NK-92 (cell line): ENCODE measurements around the gene LRRN2.
"Not testable (repeated sequence)": the region's sequence is repeated elsewhere in the genome, so short reads cannot be mapped to it uniquely, and the experiment has no call there.

Experiments used
- DNase-seq: peaks from one replicate; lab custom pipeline; 2025; ENCODE audit not compliant: unreplicated experiment; lab: John Stamatoyannopoulos, UW

Gene LRRN2

DNA sequence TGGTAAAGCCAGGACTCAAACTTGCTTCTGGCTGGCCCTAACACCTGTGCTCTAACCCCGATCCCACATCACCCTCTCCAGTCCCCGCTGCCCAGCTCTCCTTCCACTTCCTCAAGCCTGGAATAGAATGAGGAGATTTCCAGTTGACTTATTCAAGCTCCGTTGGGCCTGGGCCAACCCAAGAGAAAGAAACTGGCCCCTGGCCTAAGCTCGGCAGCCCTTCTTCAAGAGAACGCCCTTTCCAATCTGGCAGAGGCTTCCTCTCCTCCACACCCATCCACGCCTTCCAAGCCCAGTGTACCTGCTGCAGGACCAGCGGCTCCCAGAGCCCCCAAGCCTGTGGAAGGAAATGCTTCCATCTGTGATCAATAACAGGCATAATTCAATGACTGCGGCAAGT, 51.9 kb downstream of the LRRN2 start:
- no peak for DNase-seq

- DNase-seq = no peak
Measured at GRCh38 chr1:204630132-204630905, 55.2 kb downstream of the LRRN2 start.

- not testable (repeated sequence) for DNase-seq
Measured at GRCh38 chr1:204629459-204629858, 56.1 kb downstream of the LRRN2 start.

- DNase-seq = no peak
Measured at GRCh38 chr1:204628868-204629267, 56.7 kb downstream of the LRRN2 start.

- no peak for DNase-seq
Measured at GRCh38 chr1:204627436-204627835, 58.1 kb downstream of the LRRN2 start.

- DNase-seq = no peak
Measured at GRCh38 chr1:204626381-204626780, 59.2 kb downstream of the LRRN2 start.

- DNase-seq = no peak
Measured at GRCh38 chr1:204624631-204625216, 60.8 kb downstream of the LRRN2 start.

GRCh38 chr1:204623894-204624361, 61.6 kb downstream of the LRRN2 start:
- DNase-seq = no peak

GRCh38 chr1:204623365-204623893, 62.1 kb downstream of the LRRN2 start:
- no peak for DNase-seq

DNA sequence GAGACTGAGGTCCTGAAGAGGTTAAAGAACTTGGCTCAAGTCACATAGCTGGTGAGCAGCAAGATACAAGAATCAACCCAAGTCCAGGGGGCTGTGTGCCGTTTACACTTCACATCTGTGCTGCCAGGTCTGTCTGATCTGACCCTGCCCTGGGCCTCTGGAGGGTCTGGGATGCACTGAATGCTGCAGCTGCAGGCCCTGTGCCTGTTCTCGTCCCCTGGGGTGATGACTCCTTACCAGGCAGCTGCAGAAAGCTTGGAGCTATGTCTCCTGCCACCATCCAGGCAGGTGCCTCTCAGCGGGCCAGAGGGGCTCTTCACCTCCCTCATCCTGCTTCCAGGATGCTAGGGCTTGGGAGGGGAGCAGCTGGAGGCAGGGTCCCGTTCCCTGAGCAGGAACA, 63.5 kb downstream of the LRRN2 start:
- no peak for DNase-seq

DNA sequence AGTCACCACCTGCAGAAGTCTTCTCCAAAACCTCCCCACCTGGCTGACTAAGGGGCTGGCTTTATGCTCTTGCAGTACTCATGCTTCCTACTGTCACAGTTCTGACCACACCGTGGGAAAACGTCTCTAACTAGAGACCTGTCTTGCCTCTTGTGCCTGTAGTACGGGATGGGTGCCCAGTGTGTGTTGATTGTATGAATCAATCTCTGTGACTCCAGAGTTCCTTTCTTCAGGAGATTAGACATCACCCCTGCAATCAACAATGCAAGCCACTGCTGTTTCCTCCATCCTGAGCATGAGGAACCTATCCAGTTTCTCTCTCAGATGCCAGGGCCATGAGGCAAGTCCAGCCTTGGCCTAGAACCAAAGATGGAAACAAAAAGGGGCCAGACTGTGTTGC, 64.1 kb downstream of the LRRN2 start:
- DNase-seq = no peak

DNA sequence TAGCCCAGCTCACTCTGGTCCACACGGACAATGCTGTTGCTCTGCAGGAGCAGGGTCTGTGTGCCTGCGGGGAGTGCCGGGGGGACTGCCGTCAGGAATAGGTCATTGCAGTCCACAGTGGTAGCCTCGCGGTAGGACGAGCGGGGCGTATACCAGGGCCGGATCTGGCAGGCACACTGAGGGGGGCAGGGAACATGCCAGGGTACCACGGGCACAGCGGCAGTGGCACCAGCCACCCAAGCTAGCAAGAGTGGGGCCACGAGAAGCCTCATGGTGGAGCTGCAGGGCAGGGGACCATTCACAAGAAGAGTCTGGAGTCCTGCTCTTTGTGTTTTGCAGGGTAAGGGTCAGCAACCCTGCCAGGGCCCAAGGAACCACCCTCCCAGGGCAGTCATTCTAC, 65.8 kb downstream of the LRRN2 start:
- DNase-seq = no peak

DNA sequence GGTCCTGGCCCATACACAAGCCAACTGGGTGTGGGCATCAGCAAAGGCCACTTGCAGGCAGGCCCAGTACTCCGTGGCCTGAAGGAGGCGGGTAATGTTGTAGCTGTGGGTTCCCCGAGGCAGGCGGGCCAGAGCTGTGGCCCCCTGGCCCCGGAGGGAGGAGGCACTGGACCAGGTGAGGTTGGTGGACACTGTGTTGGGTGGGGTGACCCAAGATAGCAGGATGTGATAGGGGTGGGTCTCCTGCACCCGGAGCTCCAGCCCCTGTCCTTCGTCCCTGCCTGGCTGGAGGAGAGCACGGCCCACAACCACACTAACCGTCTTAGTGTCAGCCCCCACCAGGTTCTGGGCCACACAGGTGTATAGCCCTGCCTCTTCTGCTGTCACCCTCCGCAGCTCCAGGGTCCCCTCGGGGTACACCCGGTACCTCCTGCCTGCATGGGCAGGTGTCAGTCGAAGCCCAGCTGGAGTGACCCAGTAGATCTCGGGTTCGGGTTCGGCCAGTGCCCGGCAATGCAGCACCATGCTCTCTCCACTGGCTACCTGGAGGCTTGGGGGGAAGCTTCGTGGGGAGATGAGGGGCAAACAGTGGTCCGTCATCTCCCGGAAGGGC, 67.3 kb downstream of the LRRN2 start:
- DNase-seq = no peak

DNA sequence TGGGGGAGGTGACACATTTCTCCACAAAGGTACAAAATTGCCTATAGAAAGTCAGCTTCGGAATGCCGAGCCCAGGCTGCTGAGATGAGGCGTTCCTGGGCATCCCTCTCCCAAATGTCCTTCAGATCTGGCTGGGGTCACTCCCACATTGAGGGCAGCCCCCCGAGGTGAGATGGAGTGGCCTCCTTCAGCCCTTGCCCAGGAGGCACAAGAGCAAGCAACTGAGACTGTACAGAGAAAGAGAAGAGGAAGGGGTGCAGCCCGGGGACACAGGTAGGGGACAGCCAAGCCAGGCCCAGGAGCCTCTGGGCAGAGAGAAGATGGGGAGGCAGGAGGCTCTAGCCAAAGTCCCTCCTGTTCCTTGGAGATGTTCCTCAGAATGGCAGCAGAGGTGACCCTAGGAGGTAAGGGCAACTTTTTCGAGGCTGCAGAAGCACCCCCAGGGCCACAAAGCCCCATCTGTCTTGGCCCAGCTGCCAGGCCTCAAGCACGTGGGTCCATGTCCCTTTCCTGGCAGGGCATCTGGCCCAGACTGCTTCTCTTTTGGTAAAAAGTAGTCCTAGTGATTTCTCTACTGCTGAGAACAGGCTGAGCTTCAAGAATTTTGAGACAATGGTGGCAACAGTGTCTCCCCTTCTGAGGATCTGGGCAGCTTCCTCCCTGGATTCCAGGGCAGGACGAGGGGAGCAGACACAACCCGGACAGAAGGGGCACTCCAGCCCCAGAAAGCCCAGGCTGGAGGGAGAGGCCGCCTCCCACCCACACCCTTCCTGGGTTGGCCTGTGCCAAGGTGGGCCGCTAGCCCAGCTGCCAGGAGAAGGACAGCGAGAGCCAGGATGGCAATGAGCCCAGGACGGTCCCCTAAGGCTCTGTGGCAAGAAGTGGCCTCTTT, 68.0 kb downstream of the LRRN2 start:
- DNase-seq = no peak

DNA sequence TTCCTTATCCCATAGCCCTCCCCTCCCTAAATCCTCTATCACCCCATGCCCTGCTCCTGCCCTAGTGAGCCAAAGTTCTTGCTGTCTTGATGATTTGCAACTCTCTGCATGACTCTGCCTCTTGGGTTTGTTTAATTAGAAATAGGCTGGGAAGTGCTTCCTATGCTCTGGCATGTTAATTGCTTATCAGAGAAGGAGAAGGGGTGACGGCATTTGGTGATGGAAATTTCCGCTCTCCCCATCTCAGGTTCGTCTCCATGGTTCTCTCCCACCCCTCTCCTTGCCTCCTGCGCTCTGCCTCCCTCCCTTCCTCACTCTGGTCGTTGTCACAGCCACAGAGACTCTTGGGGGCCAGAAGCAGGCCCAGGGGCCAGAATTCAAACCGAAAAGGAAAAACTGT, 68.9 kb downstream of the LRRN2 start:
- no peak for DNase-seq

DNA sequence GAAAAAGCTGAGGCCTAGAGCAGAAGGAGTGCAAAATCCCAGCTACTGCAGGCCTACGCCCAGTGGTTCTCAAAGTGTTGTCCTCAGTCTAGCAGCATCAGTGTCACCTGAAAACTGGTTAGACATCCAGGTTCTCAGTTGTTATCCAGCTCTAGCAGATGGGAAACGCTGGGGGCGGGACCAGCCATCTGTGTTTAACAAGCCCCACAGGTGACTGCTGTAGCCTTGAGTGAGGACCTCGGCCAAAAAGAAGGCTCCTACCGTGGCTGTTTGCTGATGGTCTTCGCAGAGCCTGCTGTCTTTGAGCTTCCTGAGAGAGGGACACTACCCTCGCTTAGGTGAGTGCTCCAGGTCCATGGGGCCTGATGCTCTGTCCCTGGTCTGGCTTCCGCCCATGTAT, 69.7 kb downstream of the LRRN2 start:
- DNase-seq = no peak

DNA sequence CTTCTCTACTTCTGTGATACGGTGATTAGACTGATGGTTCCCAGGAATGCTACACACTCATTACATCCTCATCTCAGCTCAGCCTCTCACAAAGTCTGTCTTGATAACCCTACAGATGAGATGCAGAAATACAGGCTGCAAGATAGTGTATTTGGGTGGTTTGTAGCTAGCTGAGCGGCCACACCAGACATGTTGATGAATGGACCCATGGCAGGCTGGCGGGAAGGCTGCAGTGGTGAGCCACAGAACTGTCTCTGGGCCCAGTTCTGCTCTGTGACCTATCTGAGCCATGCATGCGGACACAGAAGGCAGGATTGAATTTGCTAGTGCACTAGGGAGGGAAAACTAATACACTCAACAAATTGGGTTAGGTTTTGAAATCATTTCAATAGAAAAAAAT, 71.9 kb downstream of the LRRN2 start:
- DNase-seq = no peak

GRCh38 chr1:204612326-204612725, 73.2 kb downstream of the LRRN2 start:
- DNase-seq = no peak

GRCh38 chr1:204611036-204611435, 74.5 kb downstream of the LRRN2 start:
- no peak for DNase-seq

- DNase-seq = no peak
Measured at GRCh38 chr1:204607910-204608309, 77.6 kb downstream of the LRRN2 start.

DNA sequence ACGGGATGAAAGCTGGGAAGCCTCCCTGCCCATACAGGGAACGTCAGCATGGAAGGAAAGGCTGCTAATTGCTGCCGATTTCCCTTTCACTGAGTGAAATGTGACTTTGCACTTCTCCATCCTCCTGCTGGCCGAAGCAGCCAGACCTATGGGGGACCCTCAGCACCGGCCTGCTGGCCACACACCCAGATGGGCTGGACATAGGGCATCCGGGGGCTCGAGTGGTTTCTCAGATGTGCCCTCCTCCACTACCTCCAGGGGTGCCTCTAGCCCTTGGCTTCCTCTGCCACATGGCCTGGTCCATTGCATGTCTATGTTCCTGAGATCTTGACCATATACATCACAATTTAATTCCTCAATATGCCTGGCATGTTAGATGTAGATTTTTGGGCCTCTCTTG, 79.7 kb downstream of the LRRN2 start:
- DNase-seq = no peak
